Middle frontal gyrus (tissue), 1 donor: ENCODE results near the gene GRM4.

Experiments
- DNase-seq: peaks from one replicate; pipeline ENCODE4 v3.0.0-alpha.2; 2015; ENCODE audit warnings: low spot score; ENCODE audit errors: extremely low spot score

GRM4 gene

DNA sequence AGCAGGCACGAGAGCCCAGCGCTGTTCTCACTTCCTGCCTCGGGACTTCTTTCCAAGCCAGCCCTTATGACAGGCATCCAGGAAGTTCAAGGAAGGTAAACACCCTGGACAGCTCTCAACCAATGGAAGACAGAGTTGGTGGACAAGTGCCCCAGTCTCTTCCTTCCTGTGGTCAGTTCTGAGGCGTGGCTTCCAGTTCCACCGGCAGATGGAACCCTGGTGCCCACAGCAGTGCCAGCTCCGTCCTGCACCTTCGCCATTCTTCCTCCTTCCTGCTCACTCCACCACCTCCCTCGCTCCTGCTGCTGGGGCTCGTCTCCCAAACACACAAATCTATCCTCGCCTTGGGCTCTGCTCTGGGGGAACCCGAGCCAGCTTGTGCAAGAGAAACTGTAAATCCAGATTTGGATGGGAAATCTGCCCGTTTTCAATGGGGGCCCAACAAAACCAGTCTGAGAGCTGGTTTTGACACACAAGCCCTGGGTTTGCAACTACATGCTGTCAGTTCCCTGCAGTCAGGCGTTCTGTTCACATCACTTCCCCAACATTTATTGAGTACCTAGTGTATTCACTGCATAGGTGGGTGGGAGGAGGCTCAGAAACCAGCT lies 162.7 kb downstream of the GRM4 start:
- DNase-seq: no peak

DNA sequence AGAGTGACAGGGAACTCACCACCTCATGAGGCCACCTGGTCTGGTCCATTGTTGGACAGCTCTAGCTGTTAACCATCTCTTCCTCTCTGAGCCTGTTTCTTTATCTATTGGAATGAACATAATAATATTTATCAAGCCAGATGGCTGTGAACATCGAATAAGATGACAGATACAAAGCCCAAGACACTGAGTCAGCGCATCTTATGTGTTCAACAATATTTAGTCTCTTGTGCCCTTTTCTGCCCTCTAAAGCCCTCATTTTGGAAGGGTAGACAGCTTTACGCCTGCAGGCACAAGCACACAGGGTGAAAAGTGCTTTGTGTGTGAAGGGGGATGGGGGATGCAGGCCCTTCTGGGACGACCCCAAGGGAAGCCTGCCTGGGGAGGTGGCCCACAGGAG lies 164.0 kb downstream of the GRM4 start:
- DNase-seq: no peak

DNA sequence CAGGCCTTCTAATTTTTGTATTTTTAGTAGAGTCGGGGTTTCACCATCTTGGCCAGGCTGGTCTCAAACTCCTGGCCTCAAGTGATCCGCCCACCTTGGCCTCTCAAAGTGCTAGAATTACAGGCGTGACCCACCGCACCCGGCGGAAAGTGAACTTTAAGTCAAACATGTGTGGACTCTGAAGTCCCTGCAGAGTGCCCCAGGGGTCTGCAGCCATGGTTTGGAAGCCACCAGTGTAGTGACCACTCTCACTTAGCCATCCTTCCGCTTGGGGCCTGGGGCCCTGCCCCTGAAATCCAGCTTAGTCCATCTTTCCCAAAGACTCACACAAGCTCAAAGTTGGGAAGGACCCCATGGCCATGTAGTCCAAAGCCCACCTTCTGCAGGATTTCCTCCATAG lies 164.5 kb downstream of the GRM4 start:
- DNase-seq: no peak

DNA sequence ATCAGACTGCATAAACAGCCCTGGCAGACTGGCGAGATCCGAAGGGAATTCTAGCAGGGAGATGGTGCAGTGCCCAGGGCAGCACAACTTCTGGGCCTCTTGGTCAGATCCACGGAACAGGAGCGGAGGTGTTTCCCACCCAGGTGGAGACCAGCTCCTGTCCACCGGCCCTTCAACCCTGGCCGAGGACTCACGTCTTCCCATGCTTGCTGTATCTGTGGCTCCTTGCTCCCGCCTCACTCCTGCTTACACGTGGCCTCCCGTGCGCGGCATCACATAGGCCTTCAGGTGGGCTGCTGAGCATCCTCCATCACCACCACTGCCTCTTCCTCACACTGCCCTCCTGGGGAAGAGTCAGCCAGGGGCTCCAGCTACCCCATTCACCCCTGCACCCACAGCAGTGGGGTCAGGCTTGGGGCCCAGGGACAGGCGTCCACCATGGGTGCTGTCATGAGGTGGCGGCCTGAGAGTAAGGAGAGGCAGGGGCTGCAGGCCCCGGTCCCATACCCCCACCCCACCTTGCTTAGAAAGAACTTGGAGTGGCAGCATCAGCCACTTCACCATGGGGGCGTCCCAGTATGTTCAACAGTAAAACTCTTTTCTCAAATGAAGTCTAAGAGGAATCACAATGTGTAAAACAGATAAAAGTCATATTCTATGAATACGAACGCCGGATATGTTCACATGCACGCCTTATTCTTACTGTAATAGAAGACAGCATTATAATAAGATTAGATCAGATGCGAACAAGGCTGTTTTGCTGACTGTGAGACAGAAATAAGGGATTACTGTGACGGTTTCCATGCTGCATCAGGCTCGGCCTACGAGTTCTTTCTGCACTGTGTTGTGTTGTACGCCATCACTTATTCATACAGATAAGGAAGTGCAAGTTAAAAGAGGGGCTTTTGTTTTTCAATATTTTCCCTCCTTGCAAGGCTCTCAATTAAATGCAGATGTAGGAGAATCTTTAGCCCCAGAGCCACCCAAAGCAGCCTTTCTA lies 165.4 kb downstream of the GRM4 start:
- no peak for DNase-seq

DNA sequence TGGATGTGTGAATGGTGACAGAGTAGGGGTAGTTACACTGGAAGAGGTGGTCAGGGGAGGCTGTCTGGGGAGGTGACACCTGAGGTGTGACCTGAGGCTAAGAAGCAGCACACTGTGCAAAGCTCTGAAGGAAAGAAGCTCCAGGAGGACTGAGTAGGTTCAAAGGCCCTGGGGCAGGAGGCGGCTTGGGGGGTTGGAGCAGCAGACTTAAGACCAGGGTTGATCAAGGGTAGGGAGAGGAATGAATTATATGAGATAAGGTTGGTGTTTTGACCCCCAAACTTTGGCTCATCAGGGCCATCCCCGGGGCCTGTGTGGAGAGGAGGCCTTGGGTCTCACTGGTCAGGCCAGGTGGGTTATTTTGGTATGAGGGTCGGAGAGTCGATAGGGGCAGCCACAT lies 166.1 kb downstream of the GRM4 start:
- DNase-seq: no peak

DNA sequence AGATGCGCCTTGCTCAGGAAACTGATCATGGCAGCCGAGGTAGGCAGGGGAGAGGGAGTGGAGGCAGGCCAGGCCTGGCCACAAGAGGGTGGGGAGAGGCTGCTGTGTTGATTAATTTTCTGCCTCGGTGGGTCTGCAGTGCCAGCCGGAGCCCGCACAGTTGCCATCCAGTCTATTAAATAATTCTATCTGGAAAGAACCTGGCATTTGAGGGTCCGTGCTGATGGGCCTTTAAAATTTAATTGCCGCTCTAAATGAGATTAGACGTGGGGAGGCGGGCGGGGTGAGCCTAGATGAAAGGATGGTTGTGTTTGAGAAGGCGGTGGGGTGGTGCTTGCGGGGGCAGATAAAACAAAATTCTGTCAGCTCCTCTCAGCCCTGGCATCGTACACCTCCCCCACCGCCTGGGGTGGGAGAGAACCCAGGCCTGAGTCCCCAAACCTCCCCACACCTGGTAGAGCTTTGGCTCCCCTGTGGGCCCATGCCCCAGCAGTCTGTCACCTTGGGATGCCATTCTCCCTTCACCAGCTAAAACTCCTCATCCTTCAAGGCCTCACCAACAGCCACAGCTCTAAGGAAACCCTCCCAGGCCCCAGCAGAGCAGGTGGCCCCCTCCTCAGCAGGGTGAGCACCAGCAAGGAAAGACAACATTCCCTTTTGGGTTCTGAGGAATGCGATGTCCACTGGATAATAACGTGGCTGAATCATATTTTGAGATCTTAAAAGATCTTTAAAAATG lies 167.3 kb downstream of the GRM4 start:
- DNase-seq: no peak

DNA sequence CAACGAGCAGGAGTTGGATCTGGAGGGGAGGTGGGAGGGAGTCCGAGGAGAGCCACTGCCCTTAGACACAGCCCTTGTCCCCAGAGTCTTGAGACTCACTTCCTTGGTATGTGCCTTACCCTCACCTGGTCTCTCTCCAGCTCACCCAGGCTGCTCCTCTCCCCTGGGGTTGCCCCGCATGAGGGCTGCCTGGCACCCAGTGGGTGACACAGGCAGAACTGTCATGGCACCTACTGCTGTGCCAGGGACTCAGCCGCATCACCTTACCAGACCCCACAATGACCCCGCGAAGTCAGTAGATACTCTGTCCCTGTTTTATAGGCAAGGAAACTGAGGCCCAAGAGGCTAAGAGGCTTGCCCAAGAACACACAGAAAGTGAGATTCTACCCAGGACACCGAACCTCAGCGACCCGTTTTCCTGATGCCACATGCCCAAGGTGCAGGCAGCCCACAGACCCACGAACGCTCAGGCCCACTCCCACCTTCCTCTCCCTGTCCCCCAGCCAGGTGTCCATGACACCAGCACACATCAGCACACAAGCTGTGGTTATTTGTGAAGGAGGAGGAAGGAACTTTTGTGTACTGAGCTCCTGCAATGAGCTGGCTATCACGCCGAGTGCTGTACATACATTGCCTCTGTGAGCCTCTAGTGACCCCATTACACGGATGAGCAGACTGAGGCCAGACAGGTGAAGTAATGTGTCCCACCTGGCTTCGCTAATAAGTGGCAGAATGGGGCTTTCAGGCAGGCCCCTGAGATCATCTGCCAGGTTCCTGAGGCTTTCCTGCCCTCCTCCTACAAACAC lies 168.1 kb downstream of the GRM4 start:
- no peak for DNase-seq

DNA sequence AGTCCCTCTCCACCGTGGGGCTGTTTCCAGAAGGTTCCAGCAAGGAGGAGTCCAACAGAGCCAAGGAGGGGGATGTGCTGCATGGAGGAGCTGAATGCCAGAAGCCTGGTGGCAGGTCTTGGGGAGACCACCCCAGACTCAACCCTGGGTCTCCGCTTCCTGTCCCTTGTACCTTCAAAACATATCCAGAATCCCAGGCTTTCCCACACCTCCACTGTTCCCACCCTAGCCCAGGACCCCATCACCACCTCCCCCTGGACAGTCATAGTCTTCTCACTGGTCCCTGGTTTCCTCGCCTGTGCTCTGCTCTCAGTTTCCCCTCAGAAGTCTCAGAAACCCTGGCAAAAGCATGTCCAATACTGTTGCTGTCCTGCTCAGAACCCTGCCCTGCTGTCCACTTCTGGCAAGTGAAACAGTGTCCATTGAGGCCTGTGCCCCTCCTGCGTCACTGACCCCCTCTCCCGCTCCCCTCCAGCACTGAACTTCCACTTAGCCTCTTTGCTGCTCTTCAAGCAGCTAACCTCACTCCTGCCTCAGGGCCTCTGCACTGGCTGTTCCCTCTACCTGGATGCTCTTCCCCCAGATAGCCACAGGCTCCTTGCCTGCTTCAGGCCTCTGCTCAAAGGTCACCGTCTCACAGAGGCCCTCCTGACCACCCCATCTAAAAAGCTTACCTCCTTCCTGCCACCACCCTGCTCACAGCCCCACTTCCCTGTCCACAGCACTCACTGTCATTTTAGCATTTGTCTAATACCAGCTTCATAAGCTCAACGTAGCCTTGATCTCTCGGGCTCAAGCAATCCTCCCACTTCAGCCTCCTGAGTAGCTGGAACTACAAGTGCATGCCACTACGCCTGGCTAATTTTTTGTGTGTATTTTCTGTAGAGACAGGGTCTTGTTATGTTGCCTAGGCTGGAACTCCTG lies 169.2 kb downstream of the GRM4 start:
- DNase-seq: no peak

DNA sequence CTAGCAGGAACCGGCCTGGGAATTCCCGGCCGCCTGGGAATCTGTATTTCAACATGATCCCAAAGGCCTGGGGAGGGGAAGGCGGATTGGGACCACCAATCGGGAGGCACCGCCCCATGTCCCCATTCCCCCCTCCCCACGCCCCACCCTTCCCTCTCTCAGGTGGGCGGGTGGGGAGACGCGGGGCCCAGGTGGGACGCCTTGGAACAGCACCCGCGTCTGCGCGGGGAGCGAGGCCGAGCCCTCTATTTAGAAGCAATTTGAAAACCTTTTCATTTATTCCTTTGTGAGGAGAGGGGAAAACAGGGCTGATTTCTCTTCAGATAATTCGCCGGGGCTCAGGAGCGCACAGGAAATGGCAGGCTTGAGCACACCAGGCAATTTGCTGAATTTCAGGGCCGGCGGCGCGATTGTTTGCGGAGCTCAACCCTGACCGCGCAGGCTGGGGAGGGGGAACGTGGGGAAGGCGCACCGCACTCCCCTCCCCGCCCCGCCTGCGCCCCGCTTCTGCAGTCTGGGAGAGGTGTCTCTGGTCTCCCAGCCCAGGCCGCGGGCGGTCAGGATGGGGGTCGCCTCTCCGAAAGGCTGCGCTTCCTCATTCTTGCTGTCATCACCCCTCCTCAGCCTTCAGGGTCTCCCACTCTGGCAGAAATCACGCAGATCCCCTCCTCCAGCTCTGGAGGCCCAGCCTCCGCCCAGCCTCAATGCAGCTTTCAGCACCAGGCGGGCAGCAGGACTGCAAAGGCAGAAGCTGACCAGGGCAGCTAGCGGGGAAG lies 170.0 kb downstream of the GRM4 start:
- no peak for DNase-seq

DNA sequence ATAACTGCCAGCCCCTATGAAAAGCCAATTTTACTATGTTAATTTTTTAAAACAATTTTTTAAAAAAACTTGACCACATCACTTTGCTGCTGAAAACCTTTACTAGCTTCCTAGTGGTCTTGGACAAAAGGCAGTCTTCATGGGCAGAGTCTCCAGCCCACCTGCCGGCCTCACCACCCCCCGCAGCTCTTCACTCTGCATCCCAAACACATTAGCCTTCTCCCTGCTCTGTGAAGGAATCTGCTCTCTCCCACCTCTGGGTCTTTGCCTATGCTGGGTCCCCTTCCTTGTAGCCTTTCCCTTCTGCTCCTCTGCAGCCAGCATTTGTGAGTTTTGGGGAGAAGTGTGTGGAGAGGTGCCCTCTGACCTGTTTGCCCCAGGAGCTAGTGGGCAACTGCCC lies 171.4 kb downstream of the GRM4 start:
- no peak for DNase-seq

DNA sequence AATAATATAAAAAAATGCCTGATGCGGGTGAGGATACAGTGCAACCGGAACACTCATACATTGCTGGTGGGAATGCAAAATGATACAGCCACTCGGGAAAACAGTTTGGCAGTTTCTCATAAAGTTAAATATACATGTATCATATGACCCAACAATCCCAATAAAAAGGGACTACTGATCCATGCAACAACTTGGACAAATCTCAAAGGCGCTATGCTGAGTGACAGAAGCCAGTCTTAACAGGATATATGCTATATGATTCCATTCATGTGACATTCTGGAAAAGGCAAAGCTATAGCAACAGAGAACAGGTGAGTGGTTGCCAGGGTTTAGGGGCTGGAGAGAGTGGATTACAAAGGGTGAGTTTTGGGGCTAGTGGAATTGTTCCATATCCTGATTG lies 171.9 kb downstream of the GRM4 start:
- DNase-seq: no peak

DNA sequence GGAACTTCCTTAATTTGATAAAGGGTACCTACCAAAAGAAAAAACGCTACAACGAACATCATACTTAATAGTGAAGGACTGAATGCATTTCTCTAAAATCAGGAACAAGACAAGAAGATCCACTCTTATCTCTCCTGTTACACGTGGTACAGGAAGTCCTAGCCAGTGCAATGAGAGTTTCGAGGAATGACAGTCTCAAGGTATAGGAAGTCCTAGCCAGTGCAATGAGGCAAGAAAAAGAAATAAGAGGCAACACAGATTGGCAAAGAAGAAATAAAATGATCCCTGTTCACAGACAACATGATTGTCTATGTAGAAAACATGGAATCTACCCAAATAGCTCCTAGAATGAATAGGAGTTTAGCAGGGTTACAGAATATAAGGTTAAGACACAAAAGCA lies 174.3 kb downstream of the GRM4 start:
- DNase-seq: no peak
